GM06990 (cell line): ENCODE measurements around the gene TMPRSS11E.
A peak's percentile ranks its signal among the peaks of the same experiment; 100 is the strongest.
"Not testable (repeated sequence)": the region's sequence is repeated elsewhere in the genome, so short reads cannot be mapped to it uniquely, and the experiment has no call there.

ENCODE experiments used
- DNase-seq: peaks from one replicate; pipeline ENCODE4 v3.0.0-alpha.2; 2011; ENCODE audit not compliant: insufficient read length; ENCODE audit errors: extremely low read depth
- H3K27me3 ChIP-seq: replicated peaks from 2 replicates; pipeline ENCODE4 v1.6.0; 2011; ENCODE audit warnings: low read length; ENCODE audit not compliant: control insufficient read depth, insufficient read depth
- H3K36me3 ChIP-seq: 2 replicates; pipeline ENCODE4 v1.5.1; 2011; ENCODE audit warnings: low read length; ENCODE audit not compliant: control insufficient read depth, insufficient read depth
- H3K4me3 ChIP-seq: replicated peaks from 2 replicates; pipeline ENCODE4 v1.5.1; 2011; ENCODE audit warnings: low read depth, mild to moderate bottlenecking, control low read depth, low read length
- CTCF ChIP-seq: IDR thresholded peaks from 2 replicates; pipeline ENCODE4 v1.5.1; 2011; ENCODE audit warnings: low read length, control low read depth, mild to moderate bottlenecking, inconsistent platforms; ENCODE audit not compliant: insufficient read depth, poor library complexity, severe bottlenecking

TMPRSS11E gene

DNA sequence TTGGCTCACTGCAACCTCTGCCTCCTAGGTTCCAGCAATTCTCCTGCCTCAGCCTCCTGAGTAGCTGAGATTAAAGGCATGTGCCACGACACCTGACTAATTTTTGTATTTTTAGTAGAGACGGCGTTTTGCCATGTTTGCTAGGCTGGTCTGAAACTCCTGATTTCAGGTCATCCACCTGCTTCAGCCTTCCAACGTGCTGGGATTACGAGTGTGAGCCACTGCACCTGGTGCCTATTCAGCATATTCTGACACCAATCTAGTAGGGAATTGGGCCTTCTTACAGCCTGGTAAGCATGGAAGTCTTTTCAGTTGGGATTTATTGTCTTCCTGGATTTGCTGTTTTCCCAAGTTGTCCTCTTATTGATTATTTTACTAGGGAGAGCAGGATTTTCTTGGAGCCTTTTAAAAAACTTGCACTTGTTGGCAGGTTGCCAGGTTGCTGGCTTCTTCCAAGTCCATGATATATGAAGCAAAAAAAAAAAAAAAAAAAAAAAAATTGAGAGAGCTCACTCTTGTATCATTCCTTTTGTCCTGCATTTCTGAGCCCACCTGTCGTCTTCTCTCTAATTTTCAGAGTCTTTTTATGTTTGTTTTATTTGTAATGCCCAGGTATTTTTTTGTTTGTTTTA, 43.7 kb downstream of the TMPRSS11E start:
- H3K4me3 ChIP-seq: no peak overlapping the region
- no peaks in the 10 kb centered on the region; the same call in 1 of the 2 replicates for H3K27me3 ChIP-seq
- no peak for DNase-seq
- no peak for TF ChIP-seq CTCF
- H3K36me3 ChIP-seq: no peaks in the 10 kb centered on the region

- no peak for TF ChIP-seq CTCF
- Histone ChIP-seq H3K4me3 (no peak overlapping the region), H3K36me3 (no peaks in the 10 kb centered on the region), H3K27me3 (no peaks in the 10 kb centered on the region)
- DNase-seq: no peak
These were observed 47.4 kb downstream of the TMPRSS11E start for GRCh38 chr4:68494688-68495087.

- peak; percentile 85 for TF ChIP-seq CTCF
- H3K36me3 ChIP-seq: no peaks in the 10 kb centered on the region
- no peak for DNase-seq
- no peaks in the 10 kb centered on the region for H3K27me3 ChIP-seq
- H3K4me3 ChIP-seq: no peak overlapping the region
These were observed 51.2 kb downstream of the TMPRSS11E start for GRCh38 chr4:68498413-68499007.

DNA sequence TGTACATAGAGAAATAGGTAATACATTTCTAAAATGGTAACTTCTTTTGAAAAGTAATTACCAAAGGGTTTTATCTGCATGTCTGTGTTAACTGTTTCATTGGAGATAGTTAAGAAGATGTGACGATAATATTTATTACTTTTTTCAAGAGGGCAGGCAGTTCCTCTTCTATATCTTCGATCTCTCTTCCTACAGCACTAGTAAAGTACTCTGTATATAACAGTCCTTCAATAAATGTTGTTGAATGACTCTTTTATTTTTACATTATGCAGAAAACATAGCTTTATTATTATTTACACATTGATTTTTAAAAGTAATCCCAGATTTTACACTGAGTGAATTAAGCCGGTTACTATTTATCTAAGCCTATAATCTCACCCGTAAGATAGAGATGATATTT, 51.8 kb downstream of the TMPRSS11E start:
- no peak for TF ChIP-seq CTCF
- Histone ChIP-seq H3K4me3 (no peak overlapping the region), H3K36me3 (no peaks in the 10 kb centered on the region), H3K27me3 (no peaks in the 10 kb centered on the region)
- DNase-seq: no peak

DNA sequence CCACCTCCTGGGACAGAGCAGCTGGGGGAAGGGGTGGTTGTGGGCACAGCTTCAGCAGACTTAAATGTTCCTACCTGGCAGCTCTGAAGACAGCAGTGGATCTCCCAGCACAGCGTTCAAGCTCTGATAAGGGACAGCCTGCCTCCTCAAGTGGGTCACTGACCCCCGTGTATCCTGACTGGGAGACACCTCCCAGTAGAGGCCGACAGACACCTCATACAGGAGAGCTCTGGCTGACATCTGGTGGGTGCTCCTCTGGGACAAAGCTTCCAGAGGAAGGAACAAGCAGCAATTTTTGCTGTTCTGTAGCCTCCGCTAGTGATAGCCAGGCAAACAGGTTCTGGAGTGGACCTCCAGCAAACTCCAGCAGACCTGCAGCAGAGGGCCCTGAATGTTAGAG, 56.2 kb downstream of the TMPRSS11E start:
- H3K4me3 ChIP-seq, DNase-seq: not testable (repeated sequence)

DNA sequence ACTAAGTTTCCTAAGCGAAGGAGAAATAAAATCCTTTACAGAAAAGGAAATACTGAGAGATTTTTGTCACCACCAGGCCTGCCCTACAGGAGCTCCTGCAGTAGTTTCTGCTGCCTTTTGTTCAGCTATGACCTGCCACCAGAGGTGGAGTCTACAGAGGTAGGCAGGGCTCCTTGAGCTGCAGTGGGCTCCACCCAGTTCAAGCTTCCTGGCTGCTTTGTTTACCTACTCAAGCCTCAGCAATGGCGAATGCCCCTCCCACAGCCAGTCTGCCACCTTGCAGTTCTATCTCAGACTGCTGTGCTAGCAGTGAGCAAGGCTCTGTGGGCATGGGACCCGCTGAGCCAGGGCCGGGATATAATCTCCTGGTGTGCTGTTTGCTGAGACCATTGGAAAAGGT, 57.6 kb downstream of the TMPRSS11E start:
- DNase-seq, H3K36me3 ChIP-seq, H3K4me3 ChIP-seq, H3K27me3 ChIP-seq: not testable (repeated sequence)

More for the DNA sequence above, 56.2 kb downstream of the TMPRSS11E start:
- not testable (repeated sequence) for H3K27me3 ChIP-seq, H3K36me3 ChIP-seq

GRCh38 chr4:68505452-68505851, 58.2 kb downstream of the TMPRSS11E start:
- DNase-seq, H3K27me3 ChIP-seq, H3K4me3 ChIP-seq, H3K36me3 ChIP-seq: not testable (repeated sequence)
